Kidney (tissue), 14 donors: Measurements from ENCODE around the gene TTBK2. TPM values are rescaled to one million over a fixed set of nuclear protein-coding genes. Genes with fewer than 3 reads are reported as not detected.

Source experiments
- DNase-seq, 5 donors: peaks; one replicate each; pipeline ENCODE4 v3.0.0-alpha.2; 2013 to 2020
- FAIRE-seq: peaks from 2 replicates; lab custom pipeline; 2012; peaks lifted over from hg19 to GRCh38; lab: Jason Lieb, UNC
- H3K27ac ChIP-seq, 2 donors: one replicate each; pipeline ENCODE4 v1.7.0; 2013; ENCODE audit warnings: low read depth in 2 of 2, low read length in 2 of 2, inconsistent platforms in 1 of 2
- H3K27me3 ChIP-seq: one replicate; pipeline ENCODE4 v1.7.1; 2013; ENCODE audit warnings: low read length, inconsistent platforms; ENCODE audit not compliant: control insufficient read depth, insufficient read depth
- H3K36me3 ChIP-seq, 3 donors: one replicate each; pipeline versions ENCODE4 v1.7.0 to v1.7.1; 2013; ENCODE audit warnings: low read length in 3 of 3, control low read depth in 1 of 3, inconsistent platforms in 1 of 3; ENCODE audit not compliant: insufficient read depth in 3 of 3, control insufficient read depth in 2 of 3
- H3K4me1 ChIP-seq, 3 donors: one replicate each; pipeline versions ENCODE4 v1.7.0 to v1.7.1; 2013; ENCODE audit warnings: low read length in 3 of 3, inconsistent platforms in 1 of 3, low read depth in 1 of 3; ENCODE audit not compliant: control insufficient read depth in 2 of 3, insufficient read depth in 2 of 3
- H3K4me3 ChIP-seq, 3 donors: one replicate each; pipeline versions ENCODE4 v1.7.0 to v1.8.1; 2013; ENCODE audit warnings: low read length in 3 of 3, control low read depth in 1 of 3, inconsistent platforms in 1 of 3
- H3K9ac ChIP-seq, 3 donors: one replicate each; pipeline versions ENCODE4 v1.7.0 to v1.7.1; 2013; ENCODE audit warnings: low read length in 3 of 3, control low read depth in 1 of 3, inconsistent platforms in 1 of 3
- H3K9me3 ChIP-seq, 3 donors: one replicate each; pipeline versions ENCODE4 v1.7.0 to v1.7.1; 2013; ENCODE audit warnings: low read length in 3 of 3, control low read depth in 1 of 3, inconsistent platforms in 1 of 3; ENCODE audit not compliant: control insufficient read depth in 2 of 3, insufficient read depth in 1 of 3
- intact Hi-C: fragments of 100-400 bp; cut with DNase I; formaldehyde crosslinking; loops from one replicate; pipeline ENCODE4 v1.11.1; 2022
- polyA plus RNA-seq: library from polyadenylated mRNA; stranded (reverse); fragments of 350-450 nt; fragmentation: Illumina TruSeq; extraction: RNeasy Lipid Tissue Mini Kit (QIAGEN cat#74804); gene quantifications from one replicate; pipeline ENCODE4 v1.2.3, GENCODE V29; 2014; ENCODE audit warnings: low read depth, low replicate concordance; ENCODE audit not compliant: insufficient read depth
- total RNA-seq: library from RNA; stranded (reverse); fragmentation: NEBNext Ultra II Directional; extraction: Animal tissue kit (Norgen Biotek cat#: 25700); gene quantifications from one replicate; pipeline ENCODE4 v1.2.1, GENCODE V29; 2021
- TF ChIP-seq, protein P1 (sequence below): IDR thresholded peaks from 3 replicates; pipeline ENCODE4 v1.5.1; 2012; ENCODE audit warnings: mild to moderate bottlenecking, moderate library complexity, borderline replicate concordance; ENCODE audit not compliant: insufficient read depth; ENCODE audit errors: extremely low read depth
- donor health status: control.
- donor health status: control.
- donor health status: control.
- donor health status: control.
- donor health status: control.
- donor health status: DM: yes; HTN: yes; CAD: no.
- donor health status: Normal renal cell carcinoma (clear cell type).

TTBK2 gene
- total and polyA plus RNA-seq, 2 donors from 2014 or later: 1.9 to 19.1 TPM

DNA sequence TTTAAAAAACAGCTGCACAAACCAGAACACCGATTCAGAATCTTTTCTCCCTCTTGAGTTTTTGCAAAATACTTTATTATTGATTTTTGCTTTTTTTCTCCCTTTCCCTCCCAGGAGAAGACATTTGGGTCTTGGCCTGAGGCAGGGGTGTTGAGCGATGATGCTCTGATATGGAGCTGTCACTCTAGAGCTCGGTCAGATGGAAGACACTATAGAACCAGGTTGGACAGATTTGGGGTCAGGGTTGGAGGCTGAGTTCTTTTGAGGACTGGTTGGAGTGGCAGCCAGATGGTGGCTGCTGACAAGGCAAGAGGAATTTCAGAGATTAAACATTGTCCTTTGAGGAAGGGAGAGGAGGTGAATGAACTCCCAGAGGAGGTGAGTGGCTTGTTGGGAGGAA lies 200.5 kb downstream of the TTBK2 start:
- Histone ChIP-seq H3K4me1 (no peaks in the 10 kb centered on the region), H3K9ac (no peak overlapping the region), H3K27ac (no peak overlapping the region), H3K4me3 (no peak overlapping the region), H3K36me3 (peaks cover 0 to 19% (median 12%) of the 10 kb centered on the region in 3 donors), H3K9me3 (no peaks in the 10 kb centered on the region), H3K27me3 (no peaks in the 10 kb centered on the region)
- DNase-seq: no peak
- FAIRE-seq: no peak
- intact Hi-C loops: loop anchor here (10.0 kb wide), 1 partner anchor 205 kb away; the partner anchor contains the start of gene TTBK2
- TF ChIP-seq, protein P1, sequence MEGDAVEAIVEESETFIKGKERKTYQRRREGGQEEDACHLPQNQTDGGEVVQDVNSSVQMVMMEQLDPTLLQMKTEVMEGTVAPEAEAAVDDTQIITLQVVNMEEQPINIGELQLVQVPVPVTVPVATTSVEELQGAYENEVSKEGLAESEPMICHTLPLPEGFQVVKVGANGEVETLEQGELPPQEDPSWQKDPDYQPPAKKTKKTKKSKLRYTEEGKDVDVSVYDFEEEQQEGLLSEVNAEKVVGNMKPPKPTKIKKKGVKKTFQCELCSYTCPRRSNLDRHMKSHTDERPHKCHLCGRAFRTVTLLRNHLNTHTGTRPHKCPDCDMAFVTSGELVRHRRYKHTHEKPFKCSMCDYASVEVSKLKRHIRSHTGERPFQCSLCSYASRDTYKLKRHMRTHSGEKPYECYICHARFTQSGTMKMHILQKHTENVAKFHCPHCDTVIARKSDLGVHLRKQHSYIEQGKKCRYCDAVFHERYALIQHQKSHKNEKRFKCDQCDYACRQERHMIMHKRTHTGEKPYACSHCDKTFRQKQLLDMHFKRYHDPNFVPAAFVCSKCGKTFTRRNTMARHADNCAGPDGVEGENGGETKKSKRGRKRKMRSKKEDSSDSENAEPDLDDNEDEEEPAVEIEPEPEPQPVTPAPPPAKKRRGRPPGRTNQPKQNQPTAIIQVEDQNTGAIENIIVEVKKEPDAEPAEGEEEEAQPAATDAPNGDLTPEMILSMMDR: no peak

DNA sequence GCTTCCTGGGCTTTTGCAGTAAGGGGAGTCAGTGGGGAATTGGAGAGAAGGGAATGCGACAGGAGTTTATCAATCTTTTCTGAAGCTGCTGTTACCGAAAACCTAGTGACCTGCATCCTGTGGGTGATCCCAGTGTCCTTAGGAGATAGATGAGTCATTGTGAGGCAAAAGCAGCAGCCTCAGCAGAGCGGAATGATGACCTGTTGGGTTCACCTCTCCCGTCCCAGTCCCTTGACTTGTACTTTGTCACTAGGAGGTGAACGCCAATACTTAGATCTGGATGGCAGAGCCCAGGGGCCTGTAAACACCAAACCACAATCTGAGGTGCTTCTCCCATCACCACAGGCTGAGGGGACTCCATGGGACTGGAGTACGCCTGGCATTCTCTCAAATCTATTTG lies 201.5 kb downstream of the TTBK2 start:
- Histone ChIP-seq H3K27me3 (no peaks in the 10 kb centered on the region), H3K9ac (no peak overlapping the region), H3K4me3 (no peak overlapping the region), H3K36me3 (peaks cover 0 to 9% (median 8%) of the 10 kb centered on the region in 3 donors), H3K4me1 (no peaks in the 10 kb centered on the region), H3K27ac (no peak overlapping the region), H3K9me3 (no peaks in the 10 kb centered on the region)
- no peak for DNase-seq
- intact Hi-C loops: no loop called here
- no peak for FAIRE-seq
- TF ChIP-seq, protein P1: no peak

DNA sequence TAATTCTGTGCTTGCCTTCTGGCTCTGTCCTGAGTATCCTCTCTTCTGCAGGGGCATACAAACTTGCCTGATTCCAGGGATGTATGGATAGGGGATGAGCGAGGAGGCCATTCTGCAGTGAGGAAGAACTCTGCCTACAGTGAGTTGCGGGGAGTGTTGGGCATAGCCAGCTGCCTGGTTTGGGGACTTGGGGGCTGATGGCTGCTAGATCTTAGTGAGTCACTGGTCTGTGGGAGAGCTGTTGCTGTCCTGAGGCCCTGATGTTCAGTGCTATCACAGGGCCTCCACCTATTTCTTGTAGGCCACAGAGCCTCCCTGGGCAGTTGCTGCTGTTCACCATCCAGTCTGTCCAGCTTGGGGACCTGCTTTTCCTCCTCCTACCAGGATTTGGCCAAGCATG lies 204.0 kb downstream of the TTBK2 start:
- no peaks in the 10 kb centered on the region for H3K9me3 ChIP-seq
- H3K4me1 ChIP-seq: no peaks in the 10 kb centered on the region
- TF ChIP-seq, protein P1: no peak
- no peak overlapping the region for H3K9ac ChIP-seq
- H3K36me3 ChIP-seq: peaks cover 0 to 3% (median 0%) of the 10 kb centered on the region in 3 donors
- DNase-seq (no peak), FAIRE-seq (no peak)
- H3K4me3 ChIP-seq: no peak overlapping the region
- intact Hi-C loops: no loop called here
- no peaks in the 10 kb centered on the region for H3K27me3 ChIP-seq
- H3K27ac ChIP-seq: no peak overlapping the region

DNA sequence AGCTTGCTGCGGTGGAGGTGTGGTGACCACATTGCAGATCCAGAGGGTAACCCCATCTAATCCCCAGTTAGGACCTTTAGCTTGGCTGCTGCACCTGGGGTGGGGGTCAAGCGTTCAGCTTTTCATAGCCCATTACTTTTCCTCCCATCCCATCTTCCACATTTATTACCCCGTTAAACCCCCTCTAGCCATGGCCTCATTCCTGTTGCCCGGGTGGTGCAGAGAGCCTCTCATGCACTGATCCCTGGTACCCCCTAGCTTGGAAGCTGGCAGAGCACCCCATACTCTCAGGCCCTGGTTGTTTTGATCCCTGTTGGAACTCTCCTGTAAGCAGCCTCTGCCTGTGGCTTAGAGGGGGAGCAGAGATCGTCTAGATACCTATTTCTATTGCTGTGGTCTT lies 204.5 kb downstream of the TTBK2 start:
- FAIRE-seq (no peak), DNase-seq (no peak)
- Histone ChIP-seq H3K4me1 (no peaks in the 10 kb centered on the region), H3K27ac (no peak overlapping the region), H3K36me3 (peaks cover 0 to 3% (median 0%) of the 10 kb centered on the region in 3 donors), H3K9me3 (no peaks in the 10 kb centered on the region), H3K27me3 (no peaks in the 10 kb centered on the region), H3K4me3 (no peak overlapping the region), H3K9ac (no peak overlapping the region)
- intact Hi-C loops: no loop called here
- TF ChIP-seq, protein P1: no peak
